Neural progenitor cell (in vitro differentiated cells): ENCODE results near the gene GCAT. TPM values are rescaled to one million over a fixed set of nuclear protein-coding genes. Genes with fewer than 3 reads are reported as not detected.

Source experiments
- DNase-seq: peaks from one replicate; pipeline ENCODE4 v3.0.0-alpha.2; 2016; ENCODE audit warnings: low spot score
- H2AFZ ChIP-seq: fragments of 200-600 bp; sonication (generic); replicated peaks from 2 replicates; pipeline ENCODE4 v1.6.1; 2016; ENCODE audit warnings: antibody characterized with exemption
- H3F3A ChIP-seq: fragments of 200-600 bp; sonication (generic); 2 replicates; pipeline ENCODE4 v1.6.1; 2016; ENCODE audit warnings: antibody characterized with exemption, low read depth
- H3K27ac ChIP-seq: fragments of 200-600 bp; sonication (generic); 2 replicates; pipeline ENCODE4 v1.5.1; 2016; ENCODE audit warnings: mild to moderate bottlenecking
- H3K27me3 ChIP-seq: fragments of 200-600 bp; sonication (generic); 2 replicates; pipeline ENCODE4 v1.6.1; 2016; ENCODE audit warnings: mild to moderate bottlenecking, moderate library complexity
- H3K36me3 ChIP-seq: fragments of 200-600 bp; sonication (generic); 2 replicates; pipeline ENCODE4 v1.5.1; 2016
- H3K4me1 ChIP-seq: fragments of 200-600 bp; sonication (generic); 2 replicates; pipeline ENCODE4 v1.6.1; 2016; ENCODE audit warnings: mixed run types
- H3K4me2 ChIP-seq: fragments of 200-600 bp; sonication (generic); 2 replicates; pipeline ENCODE4 v1.6.1; 2016
- H3K4me3 ChIP-seq: fragments of 200-600 bp; sonication (generic); 2 replicates; pipeline ENCODE4 v1.5.1; 2016
- H3K79me2 ChIP-seq: fragments of 200-600 bp; sonication (generic); 2 replicates; pipeline ENCODE4 v1.6.1; 2016; ENCODE audit warnings: low read depth
- H3K9ac ChIP-seq: fragments of 200-600 bp; sonication (generic); 2 replicates; pipeline ENCODE4 v1.6.1; 2016
- H3K9me3 ChIP-seq: fragments of 200-600 bp; sonication (generic); 2 replicates; pipeline ENCODE4 v1.5.1; 2016; ENCODE audit warnings: low read depth
- H4K20me1 ChIP-seq: fragments of 200-600 bp; sonication (generic); 2 replicates; pipeline ENCODE4 v1.6.1; 2016; ENCODE audit warnings: low read depth
- H3K27ac Mint-ChIP-seq: 3 replicates; pipeline ENCODE4 v1.8.0; 2021; ENCODE audit warnings: mixed read lengths
- H3K27me3 Mint-ChIP-seq: 2 replicates; pipeline ENCODE4 v1.8.0; 2022; ENCODE audit warnings: low read depth, mild to moderate bottlenecking, inconsistent platforms, moderate library complexity, mixed read lengths; ENCODE audit not compliant: insufficient read depth
- H3K36me3 Mint-ChIP-seq: 3 replicates; pipeline ENCODE4 v1.8.0; 2021; ENCODE audit warnings: mixed read lengths
- H3K4me1 Mint-ChIP-seq: 3 replicates; pipeline ENCODE4 v1.8.0; 2021; ENCODE audit warnings: mixed read lengths
- H3K4me3 Mint-ChIP-seq: 3 replicates; pipeline ENCODE4 v1.8.0; 2021; ENCODE audit warnings: mild to moderate bottlenecking, moderate library complexity, mixed read lengths
- H3K9me3 Mint-ChIP-seq: 3 replicates; pipeline ENCODE4 v1.8.0; 2020; ENCODE audit warnings: mixed read lengths
- EZH2 ChIP-seq: fragments of 200-600 bp; sonication (generic); IDR thresholded peaks from 2 replicates; pipeline ENCODE4 v1.6.1; 2017; ENCODE audit warnings: antibody characterized with exemption, mild to moderate bottlenecking, moderate library complexity
- EZH2phosphoT487 ChIP-seq: fragments of 200-600 bp; sonication (generic); IDR thresholded peaks from 2 replicates; pipeline ENCODE4 v1.6.1; 2017; ENCODE audit warnings: antibody characterized with exemption
- total RNA-seq: library from RNA; depleted of rRNA; stranded (reverse); fragments of >200 nt; gene quantifications from 2 replicates; pipeline ENCODE4 v1.2.3, GENCODE V29; 2015; ENCODE audit warnings: low replicate concordance
- TF ChIP-seq, protein P1 (sequence below): fragments of 200-600 bp; sonication (generic); IDR thresholded peaks from 2 replicates; pipeline ENCODE4 v1.5.1; 2017; ENCODE audit warnings: antibody characterized with exemption, mild to moderate bottlenecking

GCAT gene
- total RNA-seq, 1 donor from 2014 or later, result 21.2 TPM

DNA sequence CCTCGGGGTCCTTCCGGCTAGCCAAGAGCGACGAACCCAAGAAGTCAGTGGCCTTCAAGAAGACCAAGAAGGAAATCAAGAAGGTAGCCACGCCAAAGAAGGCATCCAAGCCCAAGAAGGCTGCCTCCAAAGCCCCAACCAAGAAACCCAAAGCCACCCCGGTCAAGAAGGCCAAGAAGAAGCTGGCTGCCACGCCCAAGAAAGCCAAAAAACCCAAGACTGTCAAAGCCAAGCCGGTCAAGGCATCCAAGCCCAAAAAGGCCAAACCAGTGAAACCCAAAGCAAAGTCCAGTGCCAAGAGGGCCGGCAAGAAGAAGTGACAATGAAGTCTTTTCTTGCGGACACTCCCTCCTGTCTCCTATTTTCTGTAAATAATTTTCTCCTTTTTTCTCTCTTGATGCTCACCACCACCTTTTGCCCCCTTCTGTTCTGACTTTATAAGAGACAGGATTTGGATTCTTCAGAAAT, 1.9 kb upstream of the GCAT start:
- peaks cover 23% of the 10 kb centered on the region for H3K27me3 Mint-ChIP-seq
- TF ChIP-seq, protein P1, sequence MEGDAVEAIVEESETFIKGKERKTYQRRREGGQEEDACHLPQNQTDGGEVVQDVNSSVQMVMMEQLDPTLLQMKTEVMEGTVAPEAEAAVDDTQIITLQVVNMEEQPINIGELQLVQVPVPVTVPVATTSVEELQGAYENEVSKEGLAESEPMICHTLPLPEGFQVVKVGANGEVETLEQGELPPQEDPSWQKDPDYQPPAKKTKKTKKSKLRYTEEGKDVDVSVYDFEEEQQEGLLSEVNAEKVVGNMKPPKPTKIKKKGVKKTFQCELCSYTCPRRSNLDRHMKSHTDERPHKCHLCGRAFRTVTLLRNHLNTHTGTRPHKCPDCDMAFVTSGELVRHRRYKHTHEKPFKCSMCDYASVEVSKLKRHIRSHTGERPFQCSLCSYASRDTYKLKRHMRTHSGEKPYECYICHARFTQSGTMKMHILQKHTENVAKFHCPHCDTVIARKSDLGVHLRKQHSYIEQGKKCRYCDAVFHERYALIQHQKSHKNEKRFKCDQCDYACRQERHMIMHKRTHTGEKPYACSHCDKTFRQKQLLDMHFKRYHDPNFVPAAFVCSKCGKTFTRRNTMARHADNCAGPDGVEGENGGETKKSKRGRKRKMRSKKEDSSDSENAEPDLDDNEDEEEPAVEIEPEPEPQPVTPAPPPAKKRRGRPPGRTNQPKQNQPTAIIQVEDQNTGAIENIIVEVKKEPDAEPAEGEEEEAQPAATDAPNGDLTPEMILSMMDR, result no peak
- no peak for TF ChIP-seq EZH2phosphoT487
- no peak for TF ChIP-seq EZH2
- Histone ChIP-seq H3K79me2 (peaks cover 39% of the 10 kb centered on the region), H3K9me3 (no peaks in the 10 kb centered on the region), H3K4me1 (peaks cover 35% of the 10 kb centered on the region), H3K27ac (no peak overlapping the region), H3K36me3 (no peaks in the 10 kb centered on the region), H3F3A (peaks cover 67% of the 10 kb centered on the region), H3K9ac (peak overlapping the region; percentile 47), H4K20me1 (peaks cover 45% of the 10 kb centered on the region), H3K4me2 (peak overlapping the region; percentile 99), H3K4me3 (peak overlapping the region; percentile 81), H3K27me3 (peaks cover 49% of the 10 kb centered on the region), H2AFZ (no peak overlapping the region)
- no peak for DNase-seq
- peak overlapping the region; percentile 85 for H3K27ac Mint-ChIP-seq
- peaks cover 3% of the 10 kb centered on the region for H3K9me3 Mint-ChIP-seq
- no peaks in the 10 kb centered on the region for H3K36me3 Mint-ChIP-seq
- H3K4me1 Mint-ChIP-seq, result peaks cover 36% of the 10 kb centered on the region
- H3K4me3 Mint-ChIP-seq, result peak overlapping the region; percentile 88

DNA sequence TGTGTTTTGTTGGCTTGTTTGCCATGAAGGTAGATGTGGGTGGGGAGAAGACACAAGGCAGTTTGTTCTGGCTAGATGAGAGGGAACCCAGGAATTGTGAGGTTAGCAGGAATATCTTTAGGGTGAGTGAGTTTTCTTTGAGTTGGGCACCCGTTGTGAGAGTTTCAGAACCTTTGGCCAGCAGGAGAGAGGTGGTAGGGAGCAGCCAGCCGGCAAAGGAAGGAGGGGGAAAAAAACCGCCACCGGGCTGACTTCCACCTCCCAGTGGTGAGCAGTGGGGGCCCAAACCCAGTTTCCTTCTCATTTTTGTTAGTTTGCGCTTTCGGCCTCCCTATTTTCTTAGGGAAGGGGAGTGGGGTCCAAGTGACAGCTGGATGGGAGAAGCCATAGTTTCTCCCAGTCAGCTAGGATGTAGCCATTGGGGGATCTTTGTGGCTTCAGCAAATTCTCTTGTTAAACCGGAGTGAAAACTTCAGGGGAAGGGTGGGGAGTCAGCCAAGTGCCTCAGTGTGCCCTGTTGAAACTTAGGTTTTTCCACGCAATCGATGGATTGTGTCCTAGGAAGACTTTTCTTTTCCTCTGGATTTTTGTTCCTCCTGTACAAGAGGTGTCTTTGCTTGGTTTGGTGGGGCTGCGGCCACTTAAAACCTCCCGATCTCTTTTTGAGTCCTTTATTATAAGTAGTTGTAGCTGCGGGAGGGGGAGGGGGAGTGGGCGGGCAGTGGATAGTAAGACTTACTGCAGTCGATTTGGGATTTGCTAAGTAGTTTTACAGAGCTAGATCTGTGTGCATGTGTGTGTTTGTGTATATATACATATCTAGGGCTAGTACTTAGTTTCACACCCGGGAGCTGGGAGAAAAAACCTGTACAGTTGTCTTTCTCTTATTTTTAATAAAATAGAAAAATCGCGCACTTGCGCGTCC, 1.1 kb upstream of the GCAT start:
- Histone ChIP-seq H3K36me3 (no peaks in the 10 kb centered on the region), H3K79me2 (peaks cover 39% of the 10 kb centered on the region), H3K27ac (no peak overlapping the region), H3K9ac (peak overlapping the region; percentile 47), H3K4me2 (peak overlapping the region; percentile 99), H3F3A (peaks cover 63% of the 10 kb centered on the region), H3K4me3 (peak overlapping the region; percentile 81), H3K9me3 (no peaks in the 10 kb centered on the region), H2AFZ (no peak overlapping the region), H4K20me1 (peaks cover 45% of the 10 kb centered on the region), H3K4me1 (peaks cover 35% of the 10 kb centered on the region), H3K27me3 (peaks cover 42% of the 10 kb centered on the region)
- peak; percentile 49 for DNase-seq
- Mint-ChIP-seq H3K9me3 (peaks cover 3% of the 10 kb centered on the region), H3K27ac (peak overlapping the region; percentile 6), H3K4me3 (peak overlapping the region; percentile 88), H3K36me3 (no peaks in the 10 kb centered on the region), H3K27me3 (peaks cover 20% of the 10 kb centered on the region), H3K4me1 (peaks cover 36% of the 10 kb centered on the region)
- TF ChIP-seq EZH2 (no peak), EZH2phosphoT487 (no peak)
- TF ChIP-seq, protein P1, result no peak

DNA sequence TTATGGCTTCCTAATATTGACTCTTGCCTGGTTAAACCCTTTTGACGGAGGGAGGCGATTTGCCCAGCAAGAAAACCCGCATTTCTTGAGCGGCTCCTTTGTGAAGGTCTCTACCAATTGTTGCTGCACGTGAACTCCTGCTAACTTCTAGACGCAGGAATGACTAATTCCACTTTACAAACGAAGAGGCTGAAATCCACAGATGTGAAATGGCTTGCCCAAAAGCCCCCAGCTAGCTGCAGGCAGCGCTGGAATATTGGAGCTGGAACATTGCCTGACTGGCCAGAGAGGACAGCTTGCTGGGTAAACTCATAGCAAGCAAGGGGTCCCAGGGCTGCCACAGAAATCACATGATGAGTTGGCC, 542 bp downstream of the GCAT start:
- Histone ChIP-seq H3K4me2 (peak overlapping the region; percentile 99), H3K4me3 (peak overlapping the region; percentile 81), H3K27me3 (peaks cover 37% of the 10 kb centered on the region), H3K79me2 (peaks cover 39% of the 10 kb centered on the region), H3F3A (peaks cover 55% of the 10 kb centered on the region), H3K4me1 (peaks cover 30% of the 10 kb centered on the region), H2AFZ (no peak overlapping the region), H3K36me3 (no peaks in the 10 kb centered on the region), H3K9me3 (no peaks in the 10 kb centered on the region), H4K20me1 (peaks cover 45% of the 10 kb centered on the region), H3K27ac (no peak overlapping the region), H3K9ac (peak overlapping the region; percentile 2)
- no peak for TF ChIP-seq EZH2phosphoT487
- peak; percentile 34 for TF ChIP-seq EZH2
- Mint-ChIP-seq H3K4me1 (peaks cover 27% of the 10 kb centered on the region), H3K4me3 (peak overlapping the region; percentile 88), H3K9me3 (peaks cover 3% of the 10 kb centered on the region), H3K36me3 (no peaks in the 10 kb centered on the region), H3K27ac (no peak overlapping the region), H3K27me3 (peaks cover 13% of the 10 kb centered on the region)
- no peak for DNase-seq
